ENCODE results near the gene KRTAP12-1. TPM values are rescaled to one million over a fixed set of nuclear protein-coding genes. Genes with fewer than 3 reads are reported as not detected.
"Not testable (repeated sequence)": the region's sequence is repeated elsewhere in the genome, so short reads cannot be mapped to it uniquely, and the experiment has no call there.

The KRTAP12-1 gene
- total RNA-seq, 2 experiments from 2014 or later, result not detected

- H3K9me3 Mint-ChIP-seq, result peaks cover 7% of the 10 kb centered on the region
- DNase-seq, result peak in 1 of 14 experiments; percentile 9
- POLR2A ChIA-PET, result no interaction called here
- no peak for ATAC-seq (ENCODE audit: poor library complexity)
- no peaks in the 10 kb centered on the region for H3K4me1 Mint-ChIP-seq (ENCODE audit: low read depth)
- CTCF ChIA-PET, result no interaction called here
- H3K4me3 Mint-ChIP-seq, result no peak overlapping the region
- peaks cover 5% of the 10 kb centered on the region for H3K36me3 Mint-ChIP-seq (ENCODE audit: low read depth)
- intact Hi-C loops (cut with DNase I, micrococcal nuclease), result no loop called here
- H3K4me3 ChIP-seq (ENCODE audit: low read length), result no peak overlapping the region
- no peaks in the 10 kb centered on the region for H3K27me3 Mint-ChIP-seq
- no peaks in the 10 kb centered on the region for H3K36me3 ChIP-seq (ENCODE audit: insufficient read depth, low read length)
- no peak for TF ChIP-seq CTCF (IDR thresholded peaks at IDR 0.05)
- no peak overlapping the region for H3K27ac ChIP-seq (ENCODE audit: low read depth in 1 of 2, low read length in 2 of 2)
- H3K27me3 ChIP-seq (ENCODE audit: control insufficient read depth in 1 of 2, insufficient read depth in 2 of 2, low read length in 2 of 2), result peaks cover 0 to 2% of the 10 kb centered on the region in 2 experiments
- no peak overlapping the region for H3K27ac Mint-ChIP-seq
- peaks cover 13 to 14% of the 10 kb centered on the region in 2 experiments for H3K9me3 ChIP-seq (ENCODE audit: control insufficient read depth in 1 of 2, insufficient read depth in 1 of 2, low read length in 2 of 2)
- H3K4me1 ChIP-seq (ENCODE audit: insufficient read depth, low read length), result no peaks in the 10 kb centered on the region
Observed at GRCh38 chr21:44639331-44639655, 42.7 kb downstream of the KRTAP12-1 start.

- H3K27ac Mint-ChIP-seq, POLR2A ChIA-PET: not testable (repeated sequence)
- H3K9me3 ChIP-seq (ENCODE audit: control insufficient read depth in 1 of 2, insufficient read depth in 1 of 2, low read length in 2 of 2), result peaks cover 11% of the 10 kb centered on the region in 2 experiments
Observed at GRCh38 chr21:44638506-44639330, 43.2 kb downstream of the KRTAP12-1 start.

GRCh38 chr21:44637851-44638348, 44.1 kb downstream of the KRTAP12-1 start:
- peaks cover 9 to 17% of the 10 kb centered on the region in 2 experiments for H3K9me3 ChIP-seq (ENCODE audit: control insufficient read depth in 1 of 2, insufficient read depth in 1 of 2, low read length in 2 of 2)
- intact Hi-C loops (cut with DNase I, micrococcal nuclease); H3K4me3 ChIP-seq (ENCODE audit: low read length); H3K27ac Mint-ChIP-seq; H3K4me1 ChIP-seq (ENCODE audit: insufficient read depth, low read length); H3K27ac ChIP-seq (ENCODE audit: low read depth in 1 of 2, low read length in 2 of 2); CTCF ChIA-PET; DNase-seq; H3K36me3 Mint-ChIP-seq (ENCODE audit: low read depth); H3K4me1 Mint-ChIP-seq (ENCODE audit: low read depth); H3K4me3 Mint-ChIP-seq; POLR2A ChIA-PET; H3K27me3 Mint-ChIP-seq; ATAC-seq (ENCODE audit: poor library complexity); H3K27me3 ChIP-seq (ENCODE audit: control insufficient read depth in 1 of 2, insufficient read depth in 2 of 2, low read length in 2 of 2); H3K36me3 ChIP-seq (ENCODE audit: insufficient read depth, low read length): not testable (repeated sequence)
- H3K9me3 Mint-ChIP-seq, result peaks cover 10% of the 10 kb centered on the region

More at GRCh38 chr21:44638506-44639330, 43.2 kb downstream of the KRTAP12-1 start:
- ATAC-seq (ENCODE audit: poor library complexity); H3K27ac ChIP-seq (ENCODE audit: low read depth in 1 of 2, low read length in 2 of 2); CTCF ChIA-PET; H3K27me3 ChIP-seq (ENCODE audit: control insufficient read depth in 1 of 2, insufficient read depth in 2 of 2, low read length in 2 of 2); H3K36me3 Mint-ChIP-seq (ENCODE audit: low read depth); H3K4me3 Mint-ChIP-seq; H3K9me3 Mint-ChIP-seq; intact Hi-C loops (cut with DNase I, micrococcal nuclease); H3K4me3 ChIP-seq (ENCODE audit: low read length); H3K4me1 ChIP-seq (ENCODE audit: insufficient read depth, low read length); H3K4me1 Mint-ChIP-seq (ENCODE audit: low read depth); H3K27me3 Mint-ChIP-seq; DNase-seq; H3K36me3 ChIP-seq (ENCODE audit: insufficient read depth, low read length): not testable (repeated sequence)

- DNase-seq (peak in 1 of 14 experiments; percentile 7), ATAC-seq (ENCODE audit: poor library complexity) (no peak)
- Histone ChIP-seq H3K27ac (ENCODE audit: low read depth in 1 of 2, low read length in 2 of 2) (no peak within 1 kb of the TSS), H3K4me1 (ENCODE audit: insufficient read depth, low read length) (no peaks in the 10 kb centered on the region), H3K4me3 (ENCODE audit: low read length) (no peak within 1 kb of the TSS), H3K27me3 (ENCODE audit: control insufficient read depth in 1 of 2, insufficient read depth in 2 of 2, low read length in 2 of 2) (peaks cover 0 to 2% of the 10 kb centered on the region in 2 experiments), H3K36me3 (ENCODE audit: insufficient read depth, low read length) (no peaks in the 10 kb centered on the region), H3K9me3 (ENCODE audit: control insufficient read depth in 1 of 2, insufficient read depth in 1 of 2, low read length in 2 of 2) (peaks cover 15 to 22% of the 10 kb centered on the region in 2 experiments)
- Mint-ChIP-seq H3K4me3 (no peak within 1 kb of the TSS), H3K36me3 (ENCODE audit: low read depth) (peaks cover 6% of the 10 kb centered on the region), H3K27me3 (no peaks in the 10 kb centered on the region), H3K27ac (no peak within 1 kb of the TSS), H3K4me1 (ENCODE audit: low read depth) (no peaks in the 10 kb centered on the region), H3K9me3 (peaks cover 9% of the 10 kb centered on the region)
- POLR2A ChIA-PET, result no interaction called here
- intact Hi-C loops (cut with DNase I, micrococcal nuclease), result no loop called here
- TF ChIP-seq CTCF (IDR thresholded peaks at IDR 0.05), result no peak
- CTCF ChIA-PET, result no interaction called here
Observed at GRCh38 chr21:44637018-44637850, 44.7 kb downstream of the KRTAP12-1 start, which contains the start of gene KRTAP10-10. KRTAP10-10 (plus strand) TSS chr21:44637356; CDS start chr21:44637418, 62 bp downstream.
